UCSD-AML1 (cell line): Measurements from ENCODE around the gene PYCR2.
A peak's percentile ranks its signal among the peaks of the same experiment; 100 is the strongest.

Experiments used
- DNase-seq: peaks from one replicate; lab custom pipeline; 2025; ENCODE audit not compliant: unreplicated experiment; lab: John Stamatoyannopoulos, UW

The PYCR2 gene

DNA sequence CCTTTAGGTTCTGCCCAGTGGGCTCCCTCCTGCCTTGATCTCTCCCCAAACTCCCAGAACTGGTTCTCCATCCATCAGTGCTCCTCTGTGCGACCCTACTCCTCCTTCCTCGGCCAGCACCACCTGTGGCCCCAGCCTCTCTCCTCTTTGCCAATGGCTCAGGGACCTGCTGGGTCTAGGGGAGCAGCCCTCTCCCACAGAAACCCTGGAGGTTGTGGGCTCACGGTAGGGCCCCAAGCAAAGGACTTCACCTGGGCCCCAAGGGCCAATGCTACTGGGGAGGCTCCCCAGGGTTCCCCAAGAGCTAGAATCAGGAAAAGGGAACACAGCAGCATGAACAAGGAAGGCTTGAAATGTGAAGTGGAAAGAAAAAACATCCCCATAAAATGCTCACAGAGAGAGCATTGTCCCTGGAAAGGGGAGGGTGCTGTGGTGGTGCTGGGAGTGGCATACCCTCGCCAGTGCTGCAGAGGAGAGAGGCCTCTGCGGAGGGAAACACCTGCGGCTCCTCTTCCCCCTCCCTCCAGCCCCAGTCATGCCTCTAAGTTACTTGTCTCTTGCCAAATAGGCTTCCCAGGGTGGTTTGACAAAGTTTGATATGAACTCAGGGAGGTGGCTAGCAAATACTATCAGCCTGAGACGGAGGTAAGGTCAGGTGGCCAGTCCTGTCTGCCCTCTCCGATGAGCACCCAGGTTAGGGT lies 44.4 kb downstream of the PYCR2 start:
- DNase-seq, result no peak

DNA sequence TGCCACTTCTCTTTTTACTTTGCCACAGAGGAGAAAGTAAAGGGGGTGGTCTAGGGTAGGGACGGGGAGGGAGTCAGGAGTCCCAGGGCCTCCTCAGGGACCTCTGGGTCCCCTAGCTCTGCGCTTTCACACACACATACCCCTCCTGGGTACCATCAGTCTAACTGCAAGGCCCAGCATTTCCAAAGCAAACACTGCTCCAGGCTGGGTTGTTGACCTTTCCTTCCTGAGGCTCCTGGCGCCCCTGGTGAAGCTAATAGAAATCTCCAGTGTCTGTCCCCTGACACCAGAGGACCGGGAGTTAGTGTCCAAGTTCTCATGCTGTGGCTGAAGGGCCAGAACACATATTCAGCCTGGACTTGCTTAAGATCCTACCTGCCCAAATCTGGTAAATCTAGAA lies 45.8 kb downstream of the PYCR2 start:
- no peak for DNase-seq

DNA sequence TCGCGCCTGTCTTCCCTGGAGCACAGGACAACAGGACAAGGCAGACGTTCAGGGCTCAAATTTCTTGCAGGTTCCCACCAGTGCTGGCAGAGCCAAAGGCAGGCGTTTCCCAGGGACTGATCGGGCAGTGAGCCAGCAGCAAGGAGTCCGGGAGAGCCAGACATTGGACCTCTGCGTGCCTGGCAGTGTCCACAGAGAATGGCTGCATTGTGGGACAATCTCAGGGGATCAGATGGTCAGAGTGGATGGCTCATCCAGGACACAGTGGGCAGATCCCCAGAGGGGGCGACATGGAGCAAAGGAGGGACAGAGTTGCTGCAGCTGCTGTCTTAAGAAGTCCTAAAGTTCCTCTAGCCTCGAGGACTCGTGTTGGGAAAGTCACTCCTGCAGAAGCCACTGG lies 46.5 kb downstream of the PYCR2 start:
- peak; percentile 47 for DNase-seq

DNA sequence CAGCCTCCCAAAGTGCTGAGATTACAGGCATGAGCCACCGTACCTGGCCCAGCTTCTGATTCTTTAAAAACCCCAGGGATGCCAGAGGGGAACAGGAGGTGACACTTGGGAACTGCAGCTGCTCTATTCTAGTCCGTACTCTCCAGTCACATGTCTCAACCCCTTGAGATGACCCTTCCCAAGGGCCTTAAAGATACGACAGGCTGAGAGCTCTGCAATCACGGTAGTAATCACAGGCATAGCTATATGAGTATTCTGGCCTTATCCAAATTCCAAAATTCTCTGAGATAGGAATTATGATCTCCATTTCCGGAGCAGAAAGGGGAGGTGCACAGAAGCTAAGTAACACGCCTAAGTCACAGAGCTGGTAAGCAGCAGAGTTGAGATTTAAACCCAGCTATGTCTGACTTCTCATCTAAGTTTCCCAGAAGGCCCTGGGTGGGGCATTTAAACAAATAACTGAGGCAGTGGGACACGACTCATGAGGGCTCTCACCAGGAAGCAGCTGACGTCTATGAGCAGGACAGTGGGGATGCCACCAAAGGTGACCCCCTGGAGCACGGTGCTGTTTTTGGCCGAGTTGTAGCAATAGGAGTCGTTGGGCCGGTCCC lies 47.0 kb downstream of the PYCR2 start:
- DNase-seq, result no peak

DNA sequence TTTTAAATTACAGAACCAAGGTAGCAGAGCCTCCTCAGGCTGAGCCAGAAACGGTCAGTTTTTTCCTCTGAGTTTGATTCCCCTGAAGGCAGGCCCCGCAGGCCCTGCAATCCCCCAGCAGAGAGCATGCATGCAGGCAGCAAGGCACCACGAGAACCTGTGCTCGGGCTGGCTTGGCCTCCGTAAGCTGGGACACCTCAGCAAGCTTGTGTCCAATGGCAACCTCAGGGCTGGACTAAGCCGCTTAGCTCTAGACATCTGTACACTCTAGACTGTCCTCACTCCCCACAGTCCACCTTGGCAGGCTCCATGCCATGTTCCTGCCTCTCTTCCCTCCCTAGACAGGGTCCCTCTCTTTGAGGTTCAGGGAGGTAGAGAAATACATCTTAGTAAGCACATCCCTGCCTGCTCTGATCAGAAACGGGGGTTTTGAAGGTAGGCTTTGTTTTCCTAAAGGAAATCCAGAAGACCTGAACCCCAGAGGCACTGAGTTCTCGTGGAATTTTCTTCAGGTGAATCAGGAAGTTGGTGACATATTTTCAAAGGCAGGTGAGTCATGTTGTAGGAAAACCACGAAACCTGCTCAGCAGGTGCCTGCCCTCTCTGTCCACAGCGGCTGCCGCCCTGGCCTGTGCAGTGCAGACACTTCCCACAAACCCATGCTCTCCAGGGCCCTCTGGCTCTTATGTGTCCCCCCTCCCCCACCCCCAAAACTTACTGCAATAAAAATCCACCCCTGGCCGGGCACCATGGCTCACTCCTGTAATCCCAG lies 48.8 kb downstream of the PYCR2 start:
- no peak for DNase-seq

DNA sequence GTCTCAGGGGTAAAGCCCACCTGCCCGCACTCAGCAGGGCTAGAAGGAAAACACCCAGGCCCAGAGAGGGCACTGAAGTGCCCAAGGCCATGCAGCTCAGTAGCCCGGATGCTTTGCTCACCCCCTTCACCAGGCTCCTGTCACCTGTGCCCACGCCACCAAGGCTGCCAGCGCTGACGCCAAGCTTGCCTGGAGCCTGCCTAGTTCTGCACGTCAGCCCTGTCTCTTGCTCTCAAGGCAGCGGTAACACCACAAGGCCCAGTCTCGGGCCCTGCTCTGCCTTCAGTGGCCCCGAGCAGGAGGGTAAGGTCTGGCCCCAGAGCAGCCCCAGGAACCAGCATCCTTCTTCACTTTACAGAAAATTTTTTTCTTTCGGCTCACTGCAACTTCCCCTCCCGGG lies 49.6 kb downstream of the PYCR2 start:
- no peak for DNase-seq

DNA sequence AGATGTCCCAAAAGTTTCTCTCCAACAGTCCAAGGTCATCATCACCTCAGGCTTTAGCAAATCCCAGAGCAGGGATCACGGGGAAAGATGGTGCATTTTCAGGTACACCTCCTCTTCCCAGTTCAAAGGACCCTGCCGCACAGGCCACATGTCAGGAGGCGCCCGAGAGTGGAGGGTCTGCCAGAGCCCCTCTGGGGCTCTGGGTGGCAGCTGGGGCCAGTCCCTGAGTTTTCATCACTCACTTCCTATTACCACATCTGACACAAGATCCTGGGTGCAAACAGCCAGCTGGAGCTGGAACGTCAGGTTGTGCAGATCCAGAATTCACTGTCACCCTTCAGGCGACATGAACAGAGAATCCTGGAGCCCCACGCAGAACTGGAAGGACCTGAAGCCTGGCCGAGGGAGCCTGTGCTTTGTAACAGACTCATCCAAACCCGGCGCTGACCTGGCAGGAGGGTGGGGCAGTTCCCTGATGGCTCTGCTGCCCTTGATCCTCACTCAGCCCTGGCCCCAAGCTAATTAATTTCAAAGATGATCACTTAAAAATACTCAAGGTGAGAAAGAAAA lies 50.7 kb downstream of the PYCR2 start:
- DNase-seq, result no peak

DNA sequence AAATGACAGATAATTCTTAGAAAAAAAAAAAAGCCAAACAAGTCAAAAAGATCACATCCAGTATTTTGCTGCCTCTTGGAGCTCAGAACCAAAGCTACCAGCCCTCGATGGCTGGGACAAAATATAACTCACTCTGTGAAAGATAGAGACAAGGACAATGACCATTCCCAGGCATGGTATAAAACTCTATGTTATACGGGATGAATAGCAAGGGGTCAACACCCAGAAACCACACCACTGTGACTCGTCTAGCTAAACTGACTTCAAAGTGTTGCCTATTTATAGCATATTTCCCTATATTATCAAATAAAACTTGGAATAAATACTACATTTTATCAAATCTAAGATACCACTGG lies 52.0 kb downstream of the PYCR2 start:
- DNase-seq, result no peak

DNA sequence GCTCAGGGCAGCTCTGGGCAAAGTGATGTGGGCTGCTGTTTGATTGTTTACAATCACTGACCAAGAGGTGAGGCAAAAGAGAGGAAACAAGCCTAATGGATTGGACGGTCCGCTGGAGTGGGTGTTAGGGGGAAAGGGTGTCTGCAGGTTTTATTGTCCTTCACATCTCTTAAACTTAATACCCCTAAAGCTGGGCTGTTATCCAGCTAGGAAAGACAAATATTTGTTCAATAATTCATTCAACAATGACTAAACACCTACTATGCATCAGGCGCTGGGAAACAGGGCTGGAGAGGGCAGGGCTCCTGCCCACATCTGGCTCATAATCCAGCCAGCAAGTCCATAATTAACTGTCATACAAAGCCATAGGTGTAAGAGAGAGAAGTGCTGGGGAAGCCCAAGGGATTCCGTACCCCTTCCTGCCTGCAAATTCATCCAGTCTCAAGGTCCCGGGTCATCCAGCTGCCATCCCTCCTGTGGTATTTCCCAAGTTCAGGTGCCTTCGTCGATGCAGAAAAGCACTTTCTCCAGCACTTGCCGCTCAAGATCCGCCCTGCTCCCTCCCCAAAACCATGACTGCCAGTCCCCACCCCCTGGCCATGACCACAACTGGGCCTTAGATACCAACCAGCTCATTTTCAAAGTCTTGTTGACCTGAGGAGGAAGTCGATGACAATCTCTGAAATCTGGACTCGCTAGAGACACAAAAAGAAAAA lies 52.5 kb downstream of the PYCR2 start:
- no peak for DNase-seq

DNA sequence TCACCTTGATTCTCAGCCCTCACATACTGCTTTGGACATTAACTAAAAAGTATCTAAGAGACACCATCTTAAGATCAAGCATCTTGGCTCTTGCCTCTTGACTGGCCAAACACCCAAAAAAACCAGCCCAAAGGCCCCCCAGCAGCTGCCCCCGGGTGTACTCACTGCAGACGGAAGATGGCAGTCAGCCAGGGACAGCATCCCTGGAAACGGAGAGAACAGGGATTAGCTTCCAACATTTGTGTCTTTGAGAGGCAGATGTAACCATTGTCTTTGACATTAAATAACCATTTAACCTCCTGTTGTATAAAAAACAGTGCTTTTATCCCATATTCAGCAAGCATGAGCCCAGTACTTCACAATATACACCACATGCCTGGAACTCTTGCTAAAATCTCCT lies 53.1 kb downstream of the PYCR2 start:
- no peak for DNase-seq
